ENCODE measurements around the gene WASL. TPM values are rescaled to one million over a fixed set of nuclear protein-coding genes. Genes with fewer than 3 reads are reported as not detected.

WASL gene
- total RNA-seq, 2 donors from 2014 or later, result 37.7 to 64.9 TPM

DNA sequence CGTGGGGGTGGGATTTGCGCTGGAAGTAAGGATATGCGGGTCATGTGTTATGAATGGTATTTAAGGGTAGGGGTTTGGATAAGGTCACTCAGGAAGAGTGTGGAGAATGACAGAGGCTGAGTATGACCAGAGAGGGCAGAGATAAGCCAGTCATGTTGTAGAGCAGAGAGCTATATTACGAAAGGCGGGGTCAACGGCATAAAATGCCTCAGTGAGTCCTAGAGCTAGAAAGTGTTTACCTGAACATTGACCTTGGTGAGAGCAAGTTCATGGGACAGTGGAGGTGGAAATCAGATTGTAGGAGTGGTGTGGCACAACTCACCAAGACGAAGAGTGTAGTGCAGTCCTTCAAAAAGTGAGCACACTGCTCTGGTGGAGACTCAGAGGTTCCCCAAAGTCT, 79.3 kb downstream of the WASL start:
- Histone ChIP-seq H3K4me3 (no peak overlapping the region), H3K27me3 (replicated peaks; ENCODE audit: insufficient read depth) (no peaks in the 10 kb centered on the region), H3K36me3 (no peaks in the 10 kb centered on the region), H3K27ac (no peak overlapping the region), H3K9me3 (no peaks in the 10 kb centered on the region), H3K4me1 (replicated peaks) (no peaks in the 10 kb centered on the region)
- intact Hi-C loops (cut with DNase I), result no loop called here
- TF ChIP-seq, protein P1, sequence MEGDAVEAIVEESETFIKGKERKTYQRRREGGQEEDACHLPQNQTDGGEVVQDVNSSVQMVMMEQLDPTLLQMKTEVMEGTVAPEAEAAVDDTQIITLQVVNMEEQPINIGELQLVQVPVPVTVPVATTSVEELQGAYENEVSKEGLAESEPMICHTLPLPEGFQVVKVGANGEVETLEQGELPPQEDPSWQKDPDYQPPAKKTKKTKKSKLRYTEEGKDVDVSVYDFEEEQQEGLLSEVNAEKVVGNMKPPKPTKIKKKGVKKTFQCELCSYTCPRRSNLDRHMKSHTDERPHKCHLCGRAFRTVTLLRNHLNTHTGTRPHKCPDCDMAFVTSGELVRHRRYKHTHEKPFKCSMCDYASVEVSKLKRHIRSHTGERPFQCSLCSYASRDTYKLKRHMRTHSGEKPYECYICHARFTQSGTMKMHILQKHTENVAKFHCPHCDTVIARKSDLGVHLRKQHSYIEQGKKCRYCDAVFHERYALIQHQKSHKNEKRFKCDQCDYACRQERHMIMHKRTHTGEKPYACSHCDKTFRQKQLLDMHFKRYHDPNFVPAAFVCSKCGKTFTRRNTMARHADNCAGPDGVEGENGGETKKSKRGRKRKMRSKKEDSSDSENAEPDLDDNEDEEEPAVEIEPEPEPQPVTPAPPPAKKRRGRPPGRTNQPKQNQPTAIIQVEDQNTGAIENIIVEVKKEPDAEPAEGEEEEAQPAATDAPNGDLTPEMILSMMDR (IDR thresholded peaks at IDR 0.05), result no peak
- TF ChIP-seq POLR2A (IDR thresholded peaks at IDR 0.05), result no peak
- TF ChIP-seq POLR2AphosphoS5 (IDR thresholded peaks at IDR 0.05), result no peak
- no peak for DNase-seq (ENCODE audit: low spot score)
- 90% methylated on average over 7 of the region's 7 CpGs for WGBS

DNA sequence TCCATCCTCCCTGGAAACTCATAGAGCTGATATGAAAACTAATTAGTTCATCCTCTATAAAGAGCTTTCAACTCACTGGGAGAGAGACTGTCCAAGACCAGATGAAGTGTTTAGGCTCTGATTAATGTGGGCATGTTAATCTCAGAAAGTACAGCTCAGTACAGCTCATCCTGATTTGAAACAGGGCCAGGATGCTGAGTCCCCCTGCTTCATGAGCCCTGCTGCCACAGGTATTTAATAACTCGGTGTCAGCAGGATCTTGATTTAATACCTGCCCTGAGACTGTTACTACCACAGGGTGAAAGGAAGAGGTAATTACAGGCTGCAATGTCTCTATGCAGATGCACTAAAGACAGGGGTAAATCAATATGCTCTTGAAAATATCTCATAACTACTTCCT, 82.3 kb downstream of the WASL start:
- no peak for DNase-seq (ENCODE audit: low spot score)
- H3K27me3 ChIP-seq (replicated peaks; ENCODE audit: insufficient read depth), result no peaks in the 10 kb centered on the region
- intact Hi-C loops (cut with DNase I), result no loop called here
- no peaks in the 10 kb centered on the region for H3K9me3 ChIP-seq
- no peak overlapping the region for H3K27ac ChIP-seq
- no peak overlapping the region for H3K4me3 ChIP-seq
- no peaks in the 10 kb centered on the region for H3K36me3 ChIP-seq
- no peak for TF ChIP-seq POLR2AphosphoS5 (IDR thresholded peaks at IDR 0.05)
- TF ChIP-seq, protein P1 (IDR thresholded peaks at IDR 0.05), result no peak
- no peak for TF ChIP-seq POLR2A (IDR thresholded peaks at IDR 0.05)
- no peaks in the 10 kb centered on the region for H3K4me1 ChIP-seq (replicated peaks)
- whole genome bisulfite sequencing, result 29% methylated on average over 1 of the region's 1 CpG

DNA sequence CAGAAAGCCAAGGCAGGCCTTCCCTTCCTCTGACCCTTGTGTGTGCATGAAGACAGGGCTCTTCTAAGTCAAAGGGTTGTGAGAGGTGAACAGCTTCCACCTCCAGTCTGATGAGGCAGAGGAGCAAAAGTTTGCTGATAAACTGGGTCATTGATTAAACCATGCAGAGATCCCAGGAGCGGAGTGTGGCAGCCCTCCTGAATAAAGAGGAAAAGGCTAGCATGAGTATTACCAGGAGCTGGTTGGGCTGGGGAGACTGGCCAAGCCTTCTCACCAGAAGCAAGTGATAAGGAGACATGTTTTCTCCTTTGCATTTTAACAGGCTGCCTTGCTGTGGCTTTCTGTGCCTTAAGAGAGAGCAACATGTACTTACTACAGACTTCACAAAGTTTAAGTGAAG, 82.9 kb downstream of the WASL start:
- no peak for TF ChIP-seq POLR2A (IDR thresholded peaks at IDR 0.05)
- TF ChIP-seq, protein P1 (IDR thresholded peaks at IDR 0.05), result no peak
- TF ChIP-seq POLR2AphosphoS5 (IDR thresholded peaks at IDR 0.05), result no peak
- H3K27ac ChIP-seq, result no peak overlapping the region
- intact Hi-C loops (cut with DNase I), result no loop called here
- H3K27me3 ChIP-seq (replicated peaks; ENCODE audit: insufficient read depth), result no peaks in the 10 kb centered on the region
- no peaks in the 10 kb centered on the region for H3K9me3 ChIP-seq
- 93% methylated on average over 1 of the region's 1 CpG for WGBS
- no peaks in the 10 kb centered on the region for H3K36me3 ChIP-seq
- DNase-seq (ENCODE audit: low spot score), result no peak
- H3K4me1 ChIP-seq (replicated peaks), result no peaks in the 10 kb centered on the region
- H3K4me3 ChIP-seq, result no peak overlapping the region

DNA sequence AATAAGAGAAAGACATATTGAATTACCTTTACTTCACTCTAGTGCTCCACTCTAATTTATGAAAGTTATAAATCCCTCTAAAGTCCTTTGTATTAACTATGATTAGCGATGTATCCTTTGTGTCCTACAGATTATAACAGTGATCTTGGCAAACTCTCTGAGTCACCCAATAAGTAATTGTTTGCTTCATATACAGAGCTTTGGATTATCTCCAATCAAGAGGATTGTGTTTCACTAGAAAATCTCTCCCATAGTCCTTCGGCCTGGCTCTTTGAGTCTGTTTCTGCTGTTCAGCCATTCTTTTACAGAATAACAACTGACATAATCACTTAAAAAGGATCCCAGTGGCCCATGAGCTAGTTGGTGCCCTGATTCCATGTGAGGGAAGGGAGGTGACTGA, 83.6 kb downstream of the WASL start:
- Histone ChIP-seq H3K4me1 (replicated peaks) (no peaks in the 10 kb centered on the region), H3K27ac (no peak overlapping the region), H3K9me3 (no peaks in the 10 kb centered on the region), H3K4me3 (no peak overlapping the region), H3K27me3 (replicated peaks; ENCODE audit: insufficient read depth) (no peaks in the 10 kb centered on the region), H3K36me3 (no peaks in the 10 kb centered on the region)
- TF ChIP-seq POLR2A (IDR thresholded peaks at IDR 0.05) (no peak), POLR2AphosphoS5 (IDR thresholded peaks at IDR 0.05) (no peak)
- TF ChIP-seq, protein P1 (IDR thresholded peaks at IDR 0.05), result no peak
- intact Hi-C loops (cut with DNase I), result no loop called here
- 21% methylated on average over 2 of the region's 2 CpGs for WGBS
- no peak for DNase-seq (ENCODE audit: low spot score)

DNA sequence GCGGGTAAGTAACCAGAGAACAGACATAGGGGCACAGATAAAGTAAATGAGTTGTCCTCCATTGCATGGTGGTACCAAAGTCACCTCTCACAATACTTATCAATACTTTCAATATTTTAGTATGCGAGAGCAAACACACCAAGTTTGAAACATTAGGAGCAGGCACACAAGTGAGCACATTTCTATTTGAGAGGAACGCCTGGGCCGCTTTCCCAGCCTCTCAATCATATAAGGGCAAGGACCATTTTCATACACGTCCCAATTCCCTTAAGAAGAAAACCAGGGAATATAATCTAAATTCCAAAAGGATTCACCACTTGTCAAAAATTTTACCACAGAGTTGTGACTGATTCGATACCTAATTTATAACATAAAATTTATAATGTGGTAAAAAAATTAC, 85.6 kb downstream of the WASL start:
- Histone ChIP-seq H3K27ac (no peak overlapping the region), H3K4me1 (replicated peaks) (no peaks in the 10 kb centered on the region), H3K27me3 (replicated peaks; ENCODE audit: insufficient read depth) (no peaks in the 10 kb centered on the region), H3K4me3 (no peak overlapping the region), H3K9me3 (no peaks in the 10 kb centered on the region), H3K36me3 (no peaks in the 10 kb centered on the region)
- intact Hi-C loops (cut with DNase I), result no loop called here
- DNase-seq (ENCODE audit: low spot score), result no peak
- 96% methylated on average over 6 of the region's 6 CpGs for WGBS
- TF ChIP-seq POLR2AphosphoS5 (IDR thresholded peaks at IDR 0.05), result no peak
- TF ChIP-seq POLR2A (IDR thresholded peaks at IDR 0.05), result no peak
